ENCODE results near the gene CREM.

DNA sequence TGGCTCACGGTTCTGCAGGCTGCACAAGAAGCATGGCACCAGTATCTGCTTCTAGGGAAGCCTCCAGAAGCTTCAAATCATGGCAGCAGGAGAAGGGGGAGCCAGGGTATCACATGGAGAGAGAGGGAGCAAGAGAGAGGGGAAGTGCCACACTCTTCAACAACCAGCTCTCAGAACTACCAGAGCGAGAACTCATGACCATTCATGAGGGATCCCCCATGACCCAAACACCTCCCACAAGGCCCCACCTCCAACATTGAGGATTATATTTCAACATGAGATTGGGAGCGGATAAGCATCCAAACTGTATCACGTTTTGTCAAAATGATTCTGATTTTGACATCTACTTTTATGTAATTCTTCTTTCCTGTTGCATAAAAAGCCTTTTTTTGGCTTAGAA, 38.5 kb downstream of the CREM start:
- TF ChIP-seq EZH2phosphoT487 (IDR thresholded peaks at IDR 0.05; ENCODE audit: low read depth): no peak
- TF ChIP-seq, protein P1, sequence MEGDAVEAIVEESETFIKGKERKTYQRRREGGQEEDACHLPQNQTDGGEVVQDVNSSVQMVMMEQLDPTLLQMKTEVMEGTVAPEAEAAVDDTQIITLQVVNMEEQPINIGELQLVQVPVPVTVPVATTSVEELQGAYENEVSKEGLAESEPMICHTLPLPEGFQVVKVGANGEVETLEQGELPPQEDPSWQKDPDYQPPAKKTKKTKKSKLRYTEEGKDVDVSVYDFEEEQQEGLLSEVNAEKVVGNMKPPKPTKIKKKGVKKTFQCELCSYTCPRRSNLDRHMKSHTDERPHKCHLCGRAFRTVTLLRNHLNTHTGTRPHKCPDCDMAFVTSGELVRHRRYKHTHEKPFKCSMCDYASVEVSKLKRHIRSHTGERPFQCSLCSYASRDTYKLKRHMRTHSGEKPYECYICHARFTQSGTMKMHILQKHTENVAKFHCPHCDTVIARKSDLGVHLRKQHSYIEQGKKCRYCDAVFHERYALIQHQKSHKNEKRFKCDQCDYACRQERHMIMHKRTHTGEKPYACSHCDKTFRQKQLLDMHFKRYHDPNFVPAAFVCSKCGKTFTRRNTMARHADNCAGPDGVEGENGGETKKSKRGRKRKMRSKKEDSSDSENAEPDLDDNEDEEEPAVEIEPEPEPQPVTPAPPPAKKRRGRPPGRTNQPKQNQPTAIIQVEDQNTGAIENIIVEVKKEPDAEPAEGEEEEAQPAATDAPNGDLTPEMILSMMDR (IDR thresholded peaks at IDR 0.05; ENCODE audit: low read depth, low read length): no peak

Data from OCI-LY3 (cell line).